DOHH2 (cell line): Measurements from ENCODE around the gene GMDS.

Experiments
- H3F3A ChIP-seq: fragments of 200-600 bp; sonication (generic), shearing (Covaris generic); 2 replicates; pipeline ENCODE4 v1.6.0; 2016; ENCODE audit warnings: antibody characterized with exemption, mild to moderate bottlenecking; ENCODE audit not compliant: control insufficient read depth, insufficient read depth
- H3K27ac ChIP-seq: fragments of 200-600 bp; sonication (generic); 2 replicates; pipeline ENCODE4 v1.5.1; 2014; ENCODE audit warnings: low read depth, mild to moderate bottlenecking, low read length, moderate library complexity
- H3K27me3 ChIP-seq: fragments of 200-600 bp; sonication (generic); 2 replicates; pipeline ENCODE4 v1.6.1; 2014; ENCODE audit warnings: mild to moderate bottlenecking, low read length, mixed read lengths; ENCODE audit not compliant: control insufficient read depth
- H3K36me3 ChIP-seq: fragments of 200-600 bp; sonication (generic); 2 replicates; pipeline ENCODE4 v1.6.1; 2014; ENCODE audit warnings: mild to moderate bottlenecking, low read length, moderate library complexity, mixed read lengths; ENCODE audit not compliant: control insufficient read depth
- H3K4me1 ChIP-seq: fragments of 200-600 bp; sonication (generic); 2 replicates; pipeline ENCODE4 v1.6.1; 2014; ENCODE audit warnings: mild to moderate bottlenecking, low read length, mixed read lengths; ENCODE audit not compliant: control insufficient read depth
- H3K4me2 ChIP-seq: fragments of 200-600 bp; sonication (generic); 2 replicates; pipeline ENCODE4 v1.6.0; 2014; ENCODE audit warnings: mild to moderate bottlenecking, low read length, moderate library complexity
- H3K4me3 ChIP-seq: fragments of 200-600 bp; sonication (generic); 2 replicates; pipeline ENCODE4 v1.5.1; 2014; ENCODE audit warnings: mild to moderate bottlenecking, low read length, mixed read lengths
- H3K79me2 ChIP-seq: fragments of 200-600 bp; sonication (generic); 2 replicates; pipeline ENCODE4 v1.6.1; 2014; ENCODE audit warnings: mild to moderate bottlenecking, low read length, mixed read lengths; ENCODE audit not compliant: control insufficient read depth
- H3K9me2 ChIP-seq: fragments of 200-600 bp; sonication (generic); replicated peaks from 2 replicates; pipeline ENCODE4 v1.6.1; 2014; ENCODE audit warnings: mild to moderate bottlenecking, low read length, mixed read lengths; ENCODE audit not compliant: control insufficient read depth
- H3K9me3 ChIP-seq: fragments of 200-600 bp; sonication (generic); 2 replicates; pipeline ENCODE4 v1.6.1; 2014; ENCODE audit warnings: antibody characterized with exemption, low read length, mixed read lengths; ENCODE audit not compliant: control insufficient read depth, insufficient read depth
- H4K20me1 ChIP-seq: fragments of 200-600 bp; sonication (generic); 2 replicates; pipeline ENCODE4 v1.6.0; 2014; ENCODE audit warnings: low read depth, mild to moderate bottlenecking, antibody characterized with exemption, low read length, moderate library complexity; ENCODE audit not compliant: control insufficient read depth, insufficient read depth
- CTCF ChIP-seq: fragments of 200-600 bp; sonication (generic); IDR thresholded peaks from one replicate; pipeline ENCODE4 v1.5.1; 2014; ENCODE audit warnings: antibody characterized with exemption, mild to moderate bottlenecking, low read depth, low read length; ENCODE audit not compliant: poor library complexity, severe bottlenecking
- EZH2phosphoT487 ChIP-seq: fragments of 200-600 bp; sonication (generic); IDR thresholded peaks from 2 replicates; pipeline ENCODE4 v1.6.1; 2017; ENCODE audit warnings: borderline replicate concordance, mild to moderate bottlenecking, antibody characterized with exemption, low read length, moderate library complexity, mixed read lengths

GMDS gene

GRCh38 chr6:2196079-2196679, 49.2 kb downstream of the GMDS start:
- Histone ChIP-seq H3K4me3 (no peak overlapping the region), H3K79me2 (no peaks in the 10 kb centered on the region), H3K4me1 (peaks cover 14% of the 10 kb centered on the region), H3K4me2 (no peak overlapping the region), H3F3A (no peaks in the 10 kb centered on the region), H3K9me2 (no peaks in the 10 kb centered on the region), H3K9me3 (peaks cover 19% of the 10 kb centered on the region; the same call in 1 of the 2 replicates), H3K27me3 (no peaks in the 10 kb centered on the region), H3K27ac (no peak overlapping the region), H4K20me1 (peaks cover 3% of the 10 kb centered on the region; the same call in 1 of the 2 replicates), H3K36me3 (no peaks in the 10 kb centered on the region)
- TF ChIP-seq EZH2phosphoT487 (no peak), CTCF (peak; percentile 79)

GRCh38 chr6:2194643-2195042, 50.8 kb downstream of the GMDS start:
- Histone ChIP-seq H3K27ac (no peak overlapping the region), H4K20me1 (peaks cover 3% of the 10 kb centered on the region; the same call in 1 of the 2 replicates), H3K9me2 (no peaks in the 10 kb centered on the region), H3K4me2 (no peak overlapping the region), H3K4me1 (peaks cover 14% of the 10 kb centered on the region), H3K9me3 (peaks cover 19% of the 10 kb centered on the region; the same call in 1 of the 2 replicates), H3K79me2 (no peaks in the 10 kb centered on the region), H3K27me3 (no peaks in the 10 kb centered on the region), H3F3A (no peaks in the 10 kb centered on the region), H3K36me3 (no peaks in the 10 kb centered on the region), H3K4me3 (no peak overlapping the region)
- TF ChIP-seq CTCF (no peak), EZH2phosphoT487 (no peak)

GRCh38 chr6:2193931-2194330, 51.5 kb downstream of the GMDS start:
- Histone ChIP-seq H3K9me3 (peaks cover 19% of the 10 kb centered on the region; the same call in 1 of the 2 replicates), H3K9me2 (no peaks in the 10 kb centered on the region), H3K79me2 (no peaks in the 10 kb centered on the region), H3K27ac (no peak overlapping the region), H3K36me3 (no peaks in the 10 kb centered on the region), H3K27me3 (no peaks in the 10 kb centered on the region), H3K4me2 (no peak overlapping the region), H3K4me3 (no peak overlapping the region), H4K20me1 (0 out of 2 replicates have a peak, but pooled peaks cover 3% of the 10 kb centered on the region), H3K4me1 (peaks cover 14% of the 10 kb centered on the region), H3F3A (no peaks in the 10 kb centered on the region)
- TF ChIP-seq EZH2phosphoT487: no peak
- no peak for TF ChIP-seq CTCF
